NCI-H226 (cell line): ENCODE measurements around the gene ISCA1.

Experiments
- DNase-seq: peaks from one replicate; pipeline ENCODE4 v3.0.0-alpha.2; 2015

ISCA1 gene

GRCh38 chr9:86217076-86217755, 65.1 kb downstream of the ISCA1 start:
- DNase-seq, result no peak
